Measurements from ENCODE around the gene PES1. TPM values are rescaled to one million over a fixed set of nuclear protein-coding genes. Genes with fewer than 3 reads are reported as not detected.
A peak's percentile ranks its signal among the peaks of the same experiment; 100 is the strongest.

The PES1 gene
- total and polyA plus RNA-seq, 10 donors = 39.0 to 72.7 (median 49.2) TPM

- TF ChIP-seq POLR2A (IDR thresholded peaks at IDR 0.05) (no peak), POLR2AphosphoS5 (IDR thresholded peaks at IDR 0.05) (no peak), CTCF (IDR thresholded peaks at IDR 0.05 in 8 of 11, conservative IDR thresholded peaks at IDR 0.05 in 3 of 11) (peak in 1 of 11 experiments; percentile 10)
- peak overlapping the region; percentile 44 to 82 (median 54) for H3K4me3 ChIP-seq
- H3K36me3 ChIP-seq = peaks cover 0 to 27% (median under 1%) of the 10 kb centered on the region in 6 donors
- intact Hi-C loops (cut with DNase I; ENCODE audit: low total_unique reads) = no loop called here
- H3K27ac ChIP-seq = peak overlapping the region; percentile 36 to 88 (median 84)
- H3K9me3 ChIP-seq = no peaks in the 10 kb centered on the region
- DNase-seq = no peak
- WGBS, 5 donors = 70 to 78% (median 76%) methylated on average over 7 of the region's 7 CpGs
- H3K4me1 ChIP-seq = peaks cover 25 to 63% (median 54%) of the 10 kb centered on the region in 6 donors
- H3K27me3 ChIP-seq (replicated peaks in 1 of 7) = no peaks in the 10 kb centered on the region
These were observed 15.7 kb upstream of the PES1 start for GRCh38 chr22:30607300-30607930.

- 1 to 3% (median 2%) methylated on average over 19 to 24 of the region's 24 CpGs for WGBS, 5 donors
- intact Hi-C loops (cut with DNase I; ENCODE audit: low total_unique reads) = no loop called here
These were observed 15.0 kb upstream of the PES1 start, which contains the start of gene TCN2 for GRCh38 chr22:30606455-30607299. TSS of gene TCN2 (plus strand) at chr22:30607174. CDS start at chr22:30607332, 158 bp downstream.

GRCh38 chr22:30605449-30606110 is 13.9 kb upstream of the PES1 start:
- WGBS, 5 donors = 23 to 29% (median 26%) methylated on average over 9 of the region's 9 CpGs
- Histone ChIP-seq H3K36me3 (peaks cover 0 to 9% (median 0%) of the 10 kb centered on the region in 6 donors), H3K27ac (peak overlapping the region in 7 of 8 donors; percentile 11 to 88 (median 85)), H3K9me3 (no peaks in the 10 kb centered on the region), H3K4me3 (peak overlapping the region in 5 of 8 donors; percentile 53 to 82 (median 55)), H3K4me1 (peaks cover 25 to 57% (median 53%) of the 10 kb centered on the region in 6 donors), H3K27me3 (replicated peaks in 1 of 7) (no peaks in the 10 kb centered on the region)
- TF ChIP-seq CTCF (IDR thresholded peaks at IDR 0.05 in 8 of 11, conservative IDR thresholded peaks at IDR 0.05 in 3 of 11) (peak; percentile 32 to 78 (median 68)), POLR2A (IDR thresholded peaks at IDR 0.05) (no peak)
- intact Hi-C loops (cut with DNase I; ENCODE audit: low total_unique reads) = no loop called here
- DNase-seq = no peak

More at GRCh38 chr22:30606455-30607299, 15.0 kb upstream of the PES1 start, which contains the start of gene TCN2:
- no peaks in the 10 kb centered on the region for H3K9me3 ChIP-seq
- peak within 1 kb of the TSS; percentile 58 to 88 (median 84) for H3K27ac ChIP-seq
- peaks cover 25 to 63% (median 54%) of the 10 kb centered on the region in 6 donors for H3K4me1 ChIP-seq
- H3K4me3 ChIP-seq = peak within 1 kb of the TSS; percentile 44 to 82 (median 54)
- peaks cover 0 to 20% (median 0%) of the 10 kb centered on the region in 6 donors for H3K36me3 ChIP-seq
- DNase-seq = peak; percentile 88
- no peaks in the 10 kb centered on the region for H3K27me3 ChIP-seq (replicated peaks in 1 of 7)
- TF ChIP-seq POLR2AphosphoS5 (IDR thresholded peaks at IDR 0.05) = peak in 2 of 3 donors; percentile 56 to 84
- peak in 1 of 11 experiments; percentile 22 for TF ChIP-seq CTCF (IDR thresholded peaks at IDR 0.05 in 8 of 11, conservative IDR thresholded peaks at IDR 0.05 in 3 of 11)
- no peak for TF ChIP-seq POLR2A (IDR thresholded peaks at IDR 0.05)

Data from spleen (tissue), 11 donors.